T-helper 2 cell treated with Interferon-gamma antibody and Interleukin-4, amounts not matched to agents 100 ng/mL and 5 ng/mL, for 36 hours (primary cell): ENCODE data around the gene SORL1. TPM values are rescaled to one million over a fixed set of nuclear protein-coding genes. Genes with fewer than 3 reads are reported as not detected.

Experiments used
- intact Hi-C: fragments of 100-400 bp; cut with micrococcal nuclease; formaldehyde crosslinking; loops from one replicate; pipeline ENCODE4 v1.15.1; 2023
- total RNA-seq: library from RNA; stranded (reverse); gene quantifications from 2 replicates; pipeline ENCODE4 v1.2.3, GENCODE V29; 2022

SORL1 gene
- total RNA-seq, 1 donor from 2014 or later: 110 TPM

GRCh38 chr11:121474680-121475079 is 22.6 kb downstream of the SORL1 start:
- intact Hi-C loops: no loop called here

DNA sequence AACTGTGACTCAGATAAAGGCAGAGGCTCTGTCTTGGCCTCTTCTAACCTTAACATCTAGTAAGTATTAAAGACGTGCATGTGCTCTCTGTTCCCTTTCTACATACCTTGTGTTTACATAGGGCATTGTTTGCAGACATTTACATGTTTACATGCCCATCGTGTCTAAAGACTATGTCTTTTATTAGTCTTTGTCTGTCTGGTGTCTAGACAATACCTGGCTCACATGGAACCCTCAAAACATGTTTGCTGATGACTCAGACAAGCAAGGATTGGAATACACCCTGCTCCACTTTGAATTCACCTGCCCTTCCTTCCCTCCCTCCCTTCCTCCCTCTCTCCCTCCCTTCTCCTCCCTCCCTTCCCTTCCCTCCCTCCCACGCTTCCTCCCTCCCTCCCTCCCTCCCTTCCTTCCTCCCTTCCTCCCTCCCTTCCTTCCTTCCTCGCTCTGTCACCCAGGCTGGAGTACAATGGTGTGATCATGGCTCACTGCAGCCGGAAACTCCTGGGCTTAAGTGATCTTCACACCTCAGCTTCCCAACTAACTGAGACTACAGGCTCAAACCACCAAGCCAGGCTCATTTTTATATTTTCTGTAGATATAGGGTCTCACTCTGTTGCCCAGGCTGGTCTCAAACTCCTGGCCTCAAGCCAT is 24.4 kb downstream of the SORL1 start:
- intact Hi-C loops: no loop called here

DNA sequence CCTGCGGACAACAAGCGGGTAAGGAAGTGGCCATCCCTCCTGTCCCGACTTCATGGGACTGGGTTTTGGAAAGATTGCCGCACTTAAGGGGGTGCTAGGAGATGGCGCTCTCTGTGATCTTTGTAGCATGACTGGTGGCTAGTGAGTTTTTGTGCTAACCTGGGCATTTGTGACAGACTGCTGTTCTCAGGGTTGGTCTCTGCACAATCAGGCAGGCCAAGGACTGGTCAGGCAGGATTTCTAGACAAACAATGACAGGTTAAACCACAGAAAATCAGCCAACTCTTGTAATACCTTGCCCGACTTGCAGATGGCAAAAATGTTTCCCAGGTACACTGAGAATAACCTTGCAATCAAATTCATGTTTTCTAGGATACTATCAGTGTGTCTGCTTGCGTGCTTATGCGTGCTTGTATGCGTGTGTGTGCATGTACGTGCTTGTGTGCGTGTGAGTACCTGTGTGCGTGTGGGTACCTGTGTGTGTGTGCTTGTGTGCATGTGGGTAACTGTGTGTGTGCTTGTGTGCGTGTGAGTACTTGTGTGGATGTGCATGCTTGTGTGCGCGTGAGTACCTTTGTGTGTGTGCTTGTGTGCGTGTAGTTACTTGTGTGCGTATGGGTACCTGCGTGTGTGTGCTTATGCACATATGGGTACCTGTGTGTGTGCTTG is 26.2 kb downstream of the SORL1 start:
- intact Hi-C loops: no loop called here

DNA sequence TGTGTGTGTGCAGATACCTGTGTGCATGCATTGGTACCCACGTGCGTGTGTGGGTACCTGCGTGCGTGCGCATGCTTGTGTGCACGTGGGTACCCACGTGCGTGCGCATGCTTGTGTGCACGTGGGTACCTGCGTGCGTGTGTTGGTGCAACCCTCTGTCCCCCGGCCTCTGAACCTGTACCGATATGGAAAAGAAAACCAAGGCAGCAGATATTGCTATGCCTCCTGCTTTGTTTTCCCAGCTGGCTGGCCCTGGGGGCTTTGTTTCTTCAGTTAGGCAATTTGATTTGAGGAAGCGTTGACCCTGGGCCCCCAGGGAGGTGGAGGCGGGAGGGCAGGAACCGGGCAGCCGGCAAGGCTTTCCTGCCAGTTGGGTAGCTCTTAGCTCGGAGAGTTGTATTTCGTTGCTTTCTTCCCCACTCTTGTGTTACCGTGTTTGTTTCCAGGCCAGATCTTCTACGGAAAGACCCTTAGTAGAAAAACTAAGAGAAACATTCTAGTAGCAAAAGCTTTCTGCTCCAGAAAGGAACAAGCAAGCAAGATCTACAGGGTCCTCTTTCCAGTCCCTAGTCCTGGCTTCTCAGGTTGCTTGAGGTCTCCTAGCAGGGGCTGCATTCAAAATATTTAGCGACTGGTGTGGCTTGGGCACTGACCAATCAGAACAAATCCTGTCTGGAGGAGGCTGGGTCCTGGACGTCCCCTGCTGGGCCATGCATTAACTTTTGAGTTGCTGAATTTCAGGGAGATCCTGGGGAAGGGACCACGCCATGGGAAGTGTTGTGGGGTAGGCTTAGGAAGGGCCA is 27.0 kb downstream of the SORL1 start:
- intact Hi-C loops: no loop called here

- intact Hi-C loops: loop anchor here (10.0 kb wide), 1 partner anchor 55 kb away; no protein-coding TSS in a partner anchor
These were observed 27.7 kb downstream of the SORL1 start for GRCh38 chr11:121479698-121480238.

GRCh38 chr11:121481484-121482230 is 29.5 kb downstream of the SORL1 start:
- intact Hi-C loops: loop anchor here (1.0 to 10.0 kb wide), 5 partner anchors 17 to 189 kb away; partner anchors contain the start of genes SC5D, SORL1 and SORL1-AS1

DNA sequence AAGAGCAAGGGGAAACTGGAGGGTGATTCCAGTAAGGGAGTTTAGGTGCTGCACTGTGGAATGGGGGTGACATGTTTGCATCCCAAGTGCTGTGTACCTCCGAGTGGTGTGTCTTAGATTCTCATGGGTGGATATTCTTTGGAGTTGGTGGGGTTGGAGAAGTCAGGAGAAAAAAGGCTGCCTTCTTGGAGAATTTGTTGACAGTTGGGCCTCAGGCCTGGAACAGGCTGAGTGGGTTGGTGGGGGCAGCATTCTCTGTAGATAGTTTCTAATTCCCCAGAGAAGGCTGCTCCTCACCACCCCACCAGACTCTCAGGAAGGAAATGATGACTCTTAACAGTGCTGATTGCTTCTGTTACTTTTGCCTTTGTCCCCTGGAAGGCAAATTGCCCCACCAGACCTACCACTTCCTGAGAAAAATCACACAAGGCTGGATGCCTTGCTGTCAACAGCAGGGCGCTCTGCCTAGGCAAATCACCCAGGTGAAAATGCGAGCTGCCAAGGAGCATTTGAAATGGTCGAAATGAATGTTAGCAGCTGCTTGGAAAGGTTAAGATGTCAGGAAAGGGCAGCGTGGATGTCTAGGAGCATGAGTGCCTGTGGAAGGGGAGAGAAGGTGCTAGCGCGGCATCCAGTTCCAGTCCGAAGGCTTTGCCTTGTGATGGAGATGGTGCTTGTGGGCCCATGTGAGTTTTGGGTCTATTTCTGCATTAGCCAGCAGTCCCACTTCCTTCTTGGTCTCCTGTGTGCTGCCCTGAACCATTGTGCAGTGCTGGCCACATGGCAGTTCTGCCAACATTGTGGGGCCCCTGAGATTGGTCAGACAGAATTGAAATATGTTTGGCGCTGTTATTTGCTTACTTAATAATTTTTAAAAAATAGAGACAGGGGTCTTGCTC is 30.4 kb downstream of the SORL1 start:
- intact Hi-C loops: loop anchor here (1.0 to 10.0 kb wide), 5 partner anchors 18 to 190 kb away; partner anchors contain the start of genes SC5D, SORL1 and SORL1-AS1

DNA sequence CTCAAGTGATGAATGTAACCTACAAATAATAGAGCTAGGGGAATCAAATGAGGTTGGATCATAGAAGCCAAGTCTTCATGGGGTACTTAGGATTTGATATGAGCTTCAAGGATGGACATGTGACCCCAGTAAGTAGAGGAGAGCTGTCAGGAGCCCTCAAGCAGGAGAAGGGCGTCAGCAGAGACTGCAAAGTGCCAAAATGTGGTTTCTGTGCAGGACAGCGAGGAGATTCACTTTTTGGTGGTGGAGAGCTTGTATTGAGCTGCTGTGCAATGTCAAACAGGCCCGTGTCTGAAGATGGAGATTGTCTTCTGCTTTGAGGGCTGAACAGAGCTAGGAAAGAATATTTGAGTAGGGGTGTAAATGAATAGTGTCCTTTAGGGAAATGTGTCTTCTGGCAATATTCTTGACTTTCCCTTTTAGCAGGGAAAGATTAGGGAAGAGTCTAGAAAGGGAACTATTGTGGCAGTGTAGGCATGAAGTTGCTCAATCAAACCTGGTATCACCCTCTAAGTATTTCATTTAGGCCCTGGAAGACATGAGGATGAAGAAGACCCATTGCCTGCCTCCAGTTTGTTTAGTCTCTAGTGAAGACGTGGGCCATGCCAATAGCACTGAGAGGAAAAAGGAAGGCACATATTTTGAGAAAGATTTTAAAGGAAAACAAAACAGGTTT is 31.8 kb downstream of the SORL1 start:
- intact Hi-C loops: loop anchor here (2.0 to 10.0 kb wide), 2 partner anchors 51 to 191 kb away; partner anchors contain the start of gene SC5D

- intact Hi-C loops: loop anchor here (10.0 kb wide), 1 partner anchor 50 kb away; no protein-coding TSS in a partner anchor
These were observed 33.1 kb downstream of the SORL1 start for GRCh38 chr11:121485216-121485615.

- intact Hi-C loops: loop anchor here (10.0 kb wide), 1 partner anchor 49 kb away; no protein-coding TSS in a partner anchor
These were observed 33.9 kb downstream of the SORL1 start for GRCh38 chr11:121486054-121486453.

- intact Hi-C loops: loop anchor here (10.0 kb wide), 1 partner anchor 48 kb away; no protein-coding TSS in a partner anchor
These were observed 35.1 kb downstream of the SORL1 start for GRCh38 chr11:121487191-121487590.

- intact Hi-C loops: loop anchor here (10.0 kb wide), 1 partner anchor 47 kb away; no protein-coding TSS in a partner anchor
These were observed 36.1 kb downstream of the SORL1 start for GRCh38 chr11:121488170-121488569.

DNA sequence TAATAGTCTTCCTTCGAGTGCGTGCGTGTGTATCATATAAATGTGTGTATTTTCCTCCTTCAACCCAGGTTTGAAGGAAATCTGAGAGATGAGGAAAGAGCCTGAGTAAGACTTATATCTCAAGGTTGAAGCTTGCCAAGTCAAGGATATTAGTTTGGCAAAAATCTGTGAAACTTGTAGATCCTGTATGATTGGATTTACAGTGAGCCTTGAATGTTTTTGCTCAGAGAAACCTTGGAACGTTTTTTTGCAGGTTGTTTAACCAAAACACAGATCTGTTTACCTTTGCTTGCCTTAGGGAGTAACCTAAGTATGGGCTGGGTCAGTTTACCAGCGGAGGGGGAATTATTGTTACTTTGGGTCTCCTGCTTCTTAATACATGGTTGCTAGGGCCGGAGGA is 36.5 kb downstream of the SORL1 start:
- intact Hi-C loops: loop anchor here (10.0 kb wide), 1 partner anchor 46 kb away; no protein-coding TSS in a partner anchor

DNA sequence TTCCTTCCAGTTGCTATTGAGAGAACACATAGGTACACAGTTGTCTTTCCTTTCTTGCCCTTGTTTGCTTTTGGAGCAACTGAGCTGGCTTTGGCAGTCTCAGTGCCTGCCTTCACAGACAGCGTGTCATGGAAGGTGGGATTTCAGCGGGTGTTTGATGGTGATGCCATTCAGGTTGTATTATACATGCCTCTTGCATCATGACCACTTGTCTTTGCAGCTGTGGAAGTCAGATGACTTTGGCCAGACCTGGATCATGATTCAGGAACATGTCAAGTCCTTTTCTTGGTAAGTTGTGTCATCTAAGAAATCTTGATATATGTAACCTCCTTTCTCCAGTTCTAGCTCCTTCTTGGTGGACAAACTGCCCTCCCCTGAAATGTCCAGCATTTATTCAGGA is 37.7 kb downstream of the SORL1 start:
- intact Hi-C loops: loop anchor here (10.0 kb wide), 1 partner anchor 45 kb away; no protein-coding TSS in a partner anchor

GRCh38 chr11:121494355-121495099 is 42.4 kb downstream of the SORL1 start:
- intact Hi-C loops: no loop called here

GRCh38 chr11:121497176-121497998 is 45.3 kb downstream of the SORL1 start:
- intact Hi-C loops: no loop called here

- intact Hi-C loops: no loop called here
These were observed 47.3 kb downstream of the SORL1 start for GRCh38 chr11:121499405-121499804.
